NT2/D1 (cell line): Measurements from ENCODE around the gene TAGLN3.
"Not testable (repeated sequence)": the region's sequence is repeated elsewhere in the genome, so short reads cannot be mapped to it uniquely, and the experiment has no call there.

ENCODE experiments used
- DNase-seq: peaks from one replicate; pipeline ENCODE4 v3.0.0-alpha.2; 2011; ENCODE audit warnings: low read depth, low spot score
- H3K27me3 ChIP-seq: 2 replicates; pipeline ENCODE4 v1.6.0; 2011; ENCODE audit warnings: mild to moderate bottlenecking; ENCODE audit not compliant: insufficient read length, insufficient read depth
- H3K36me3 ChIP-seq: 2 replicates; pipeline ENCODE4 v1.6.1; 2011; ENCODE audit warnings: mild to moderate bottlenecking, low read length, mixed read lengths; ENCODE audit not compliant: insufficient read depth, insufficient read length
- H3K4me1 ChIP-seq: 2 replicates; pipeline ENCODE4 v1.5.1; 2011; ENCODE audit not compliant: insufficient read depth, insufficient read length
- H3K4me3 ChIP-seq: 2 replicates; pipeline ENCODE4 v1.5.1; 2011; ENCODE audit warnings: low read depth; ENCODE audit not compliant: insufficient read length
- H3K9ac ChIP-seq: 2 replicates; pipeline ENCODE4 v1.6.0; 2011; ENCODE audit warnings: low read depth; ENCODE audit not compliant: insufficient read length
- H3K9me3 ChIP-seq: 2 replicates; pipeline ENCODE4 v1.5.1; 2011; ENCODE audit warnings: mild to moderate bottlenecking, low read length; ENCODE audit not compliant: insufficient read depth
- SUZ12 ChIP-seq: IDR thresholded peaks from 2 replicates; pipeline ENCODE4 v1.6.1; 2011; ENCODE audit not compliant: insufficient read length, insufficient read depth; ENCODE audit errors: extremely low read depth
- YY1 ChIP-seq: IDR thresholded peaks from 2 replicates; pipeline ENCODE4 v1.6.1; 2011; ENCODE audit not compliant: insufficient read length, insufficient read depth
- ZNF274 ChIP-seq: IDR thresholded peaks from 2 replicates; pipeline ENCODE4 v1.6.1; 2011; ENCODE audit warnings: mild to moderate bottlenecking, low read depth, low read length

The TAGLN3 gene

GRCh38 chr3:112027826-112028225, 29.1 kb downstream of the TAGLN3 start:
- Histone ChIP-seq H3K9me3 (no peaks in the 10 kb centered on the region), H3K36me3 (no peaks in the 10 kb centered on the region), H3K9ac (no peak overlapping the region), H3K27me3 (no peaks in the 10 kb centered on the region), H3K4me3 (no peak overlapping the region), H3K4me1 (no peaks in the 10 kb centered on the region)
- TF ChIP-seq ZNF274 (no peak), YY1 (no peak), SUZ12 (no peak)
- no peak for DNase-seq

- Histone ChIP-seq H3K9me3 (no peaks in the 10 kb centered on the region), H3K36me3 (no peaks in the 10 kb centered on the region), H3K27me3 (no peaks in the 10 kb centered on the region), H3K4me1 (no peaks in the 10 kb centered on the region), H3K4me3 (no peak overlapping the region), H3K9ac (no peak overlapping the region)
- TF ChIP-seq YY1 (no peak), SUZ12 (no peak), ZNF274 (no peak)
- no peak for DNase-seq
Observed at GRCh38 chr3:112030901-112031300, 32.2 kb downstream of the TAGLN3 start.

GRCh38 chr3:112032098-112032731, 33.5 kb downstream of the TAGLN3 start:
- Histone ChIP-seq H3K36me3 (no peaks in the 10 kb centered on the region), H3K4me1 (no peaks in the 10 kb centered on the region), H3K4me3 (no peak overlapping the region), H3K9me3 (0 out of 2 replicates have a peak, but pooled peaks cover 2% of the 10 kb centered on the region), H3K27me3 (no peaks in the 10 kb centered on the region), H3K9ac (no peak overlapping the region)
- DNase-seq, result no peak
- no peak for TF ChIP-seq YY1
- TF ChIP-seq ZNF274, result no peak
- TF ChIP-seq SUZ12, result no peak

GRCh38 chr3:112034436-112034835, 35.7 kb downstream of the TAGLN3 start, which contains the start of gene TMPRSS7:
TMPRSS7 (plus strand) TSS chr3:112034736; CDS start chr3:112034846, 110 bp downstream.
- Histone ChIP-seq H3K27me3 (no peaks in the 10 kb centered on the region), H3K36me3 (no peaks in the 10 kb centered on the region), H3K9ac (no peak within 1 kb of the TSS), H3K9me3 (0 out of 2 replicates have a peak, but pooled peaks cover 5% of the 10 kb centered on the region), H3K4me3 (no peak within 1 kb of the TSS), H3K4me1 (no peaks in the 10 kb centered on the region)
- no peak for TF ChIP-seq SUZ12
- no peak for TF ChIP-seq ZNF274
- TF ChIP-seq YY1, result no peak
- DNase-seq, result no peak

- no peak overlapping the region for H3K9ac ChIP-seq
- TF ChIP-seq SUZ12 (no peak), YY1 (no peak), ZNF274 (no peak)
- no peaks in the 10 kb centered on the region for H3K36me3 ChIP-seq
- H3K27me3 ChIP-seq, result no peaks in the 10 kb centered on the region
- H3K4me1 ChIP-seq, result no peaks in the 10 kb centered on the region
- H3K9me3 ChIP-seq, result 0 out of 2 replicates have a peak, but pooled peaks cover 5% of the 10 kb centered on the region
- no peak overlapping the region for H3K4me3 ChIP-seq
- no peak for DNase-seq
Observed at GRCh38 chr3:112035241-112035640, 36.5 kb downstream of the TAGLN3 start.

GRCh38 chr3:112037194-112037593, 38.5 kb downstream of the TAGLN3 start:
- not testable (repeated sequence) for H3K36me3 ChIP-seq, H3K4me3 ChIP-seq, H3K27me3 ChIP-seq, H3K4me1 ChIP-seq, H3K9me3 ChIP-seq, DNase-seq, H3K9ac ChIP-seq

- no peak for TF ChIP-seq ZNF274
- no peak for TF ChIP-seq SUZ12
- TF ChIP-seq YY1, result no peak
- Histone ChIP-seq H3K4me3 (no peak overlapping the region), H3K9me3 (0 out of 2 replicates have a peak, but pooled peaks cover 5% of the 10 kb centered on the region), H3K4me1 (no peaks in the 10 kb centered on the region), H3K36me3 (no peaks in the 10 kb centered on the region), H3K27me3 (no peaks in the 10 kb centered on the region), H3K9ac (no peak overlapping the region)
- DNase-seq, result no peak
Observed at GRCh38 chr3:112038863-112039262, 40.1 kb downstream of the TAGLN3 start.
